GM12892 (cell line): ENCODE data around the gene RAB7B.
"Not testable (repeated sequence)": the region's sequence is repeated elsewhere in the genome, so short reads cannot be mapped to it uniquely, and the experiment has no call there.

Experiments used
- DNase-seq: peaks from one replicate; pipeline ENCODE4 v3.0.0; 2011; ENCODE audit not compliant: insufficient read length
- FAIRE-seq: peaks from 2 replicates; lab custom pipeline; 2011; peaks lifted over from hg19 to GRCh38; lab: Jason Lieb, UNC
- POLR2A ChIP-seq: IDR thresholded peaks from 2 replicates; pipeline ENCODE4 v1.6.1; 2011; ENCODE audit warnings: low read depth, low read length, control low read depth
- POLR2AphosphoS5 ChIP-seq: IDR thresholded peaks from 2 replicates; pipeline ENCODE4 v1.6.1; 2011; ENCODE audit warnings: low read depth, low read length, control low read depth
- TAF1 ChIP-seq: IDR thresholded peaks from 2 replicates; pipeline ENCODE4 v1.6.1; 2011; ENCODE audit warnings: low read depth, mild to moderate bottlenecking, control low read depth, low read length, borderline replicate concordance

RAB7B gene

DNA sequence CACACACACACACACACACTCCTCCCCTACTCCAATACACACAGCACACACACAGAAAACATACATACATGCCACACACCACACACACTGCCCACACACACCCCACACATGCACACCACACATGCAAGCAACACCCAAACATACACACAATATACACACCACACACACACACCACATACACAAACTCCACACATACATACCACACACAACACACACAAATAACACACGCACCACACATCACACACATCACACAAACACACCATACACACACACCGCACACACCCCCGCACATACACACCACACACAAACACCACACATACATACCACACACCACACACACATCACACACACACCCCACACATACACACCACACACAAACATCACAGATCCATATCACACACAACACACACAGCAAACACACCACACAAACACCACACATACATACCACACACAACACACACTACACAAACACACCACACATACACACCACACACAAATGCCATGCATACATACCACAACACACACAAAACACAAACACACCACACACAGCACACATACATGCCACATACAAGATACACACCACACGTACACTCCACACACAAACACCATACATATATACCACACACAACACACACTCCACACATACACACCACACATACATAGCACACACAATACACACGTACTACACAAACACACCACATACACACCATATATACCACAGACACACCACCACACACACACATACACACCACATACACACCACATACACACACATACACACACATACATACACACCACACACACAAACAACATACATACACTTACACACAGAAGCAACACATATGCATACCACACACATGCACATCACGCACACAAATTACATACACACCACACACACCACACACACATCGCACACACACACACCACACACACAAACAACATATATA lies 932 bp upstream of the RAB7B start:
- no peak for FAIRE-seq
- TF ChIP-seq POLR2AphosphoS5 (no peak), POLR2A (no peak), TAF1 (no peak)
- DNase-seq: no peak

DNA sequence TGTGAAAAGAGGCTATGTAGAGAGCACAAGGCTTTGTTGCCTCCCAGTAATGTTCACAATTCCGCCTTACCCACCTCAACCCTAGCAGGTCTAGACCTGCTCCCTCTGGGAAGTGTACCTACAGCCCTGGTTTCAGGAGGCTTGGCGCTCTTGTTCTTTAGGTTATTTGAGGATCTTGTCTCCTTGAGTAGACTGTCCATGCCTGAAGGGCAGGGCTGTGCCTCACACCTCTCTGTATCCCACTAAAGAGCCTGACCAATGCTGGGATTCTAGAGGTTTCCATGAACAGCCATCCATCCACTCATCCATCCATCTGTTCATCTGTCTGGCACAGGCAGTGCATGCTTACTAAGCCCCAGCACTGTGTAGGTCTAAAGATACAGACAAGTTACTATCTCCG lies 1.0 kb downstream of the RAB7B start:
- FAIRE-seq: no peak
- no peak for DNase-seq
- TF ChIP-seq TAF1 (no peak), POLR2AphosphoS5 (no peak), POLR2A (no peak)

DNA sequence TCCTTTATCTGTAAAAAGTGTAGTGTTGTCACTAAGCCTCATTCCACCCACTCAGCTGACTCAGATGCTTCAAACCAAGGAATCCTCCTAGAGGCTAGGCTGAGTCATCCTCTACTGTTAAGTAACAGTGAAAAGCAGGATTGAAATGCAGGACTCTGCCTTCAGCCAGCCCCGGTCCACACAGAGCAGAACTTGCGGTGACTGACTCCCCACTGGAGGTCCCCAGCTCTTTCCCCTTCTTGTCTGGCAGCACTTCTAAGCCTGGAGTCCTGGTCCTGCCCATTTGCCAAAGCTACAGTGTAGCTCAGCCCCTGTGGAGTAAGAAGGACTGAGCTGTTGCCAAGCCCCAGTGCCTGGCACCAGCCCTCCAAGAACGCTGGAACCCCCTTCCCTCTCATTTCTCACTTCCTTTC lies 1.7 kb downstream of the RAB7B start:
- no peak for DNase-seq
- FAIRE-seq: no peak
- TF ChIP-seq TAF1: no peak
- TF ChIP-seq POLR2A: no peak
- no peak for TF ChIP-seq POLR2AphosphoS5

DNA sequence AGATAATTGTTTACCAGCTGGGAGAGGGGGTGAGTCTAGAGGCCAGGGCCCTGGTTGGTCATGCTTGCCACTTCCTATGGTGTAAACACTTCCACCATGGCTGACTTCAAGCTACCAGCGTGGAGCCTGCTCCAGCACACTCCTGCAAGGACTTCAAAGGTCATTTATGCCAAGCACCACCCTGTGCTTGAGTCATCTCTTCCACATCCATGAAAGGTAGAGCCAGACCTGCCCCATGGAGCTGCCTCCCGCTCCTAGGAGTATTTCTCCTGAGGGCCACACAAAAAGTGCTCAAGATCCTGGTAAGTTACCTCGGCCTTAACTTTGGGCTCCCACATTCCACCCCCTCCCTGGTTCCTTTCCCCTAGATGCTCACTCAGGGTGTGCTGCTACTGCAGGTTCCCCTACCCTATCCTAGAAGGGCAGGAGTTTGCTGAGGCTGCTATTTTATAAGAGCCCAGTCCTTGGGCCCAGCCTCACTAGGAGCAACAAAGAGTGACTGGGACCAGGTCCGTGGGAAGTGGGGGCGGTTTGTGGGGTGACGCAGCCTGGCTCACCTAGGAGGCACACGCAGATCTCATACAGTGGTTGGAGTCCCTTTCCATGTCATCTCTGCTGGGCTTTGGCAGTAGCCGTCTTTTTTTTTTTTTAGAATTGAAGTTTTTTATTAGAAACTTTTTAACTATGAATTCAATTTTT lies 2.4 kb downstream of the RAB7B start:
- TF ChIP-seq POLR2AphosphoS5: no peak
- no peak for TF ChIP-seq POLR2A
- no peak for TF ChIP-seq TAF1
- DNase-seq (no peak), FAIRE-seq (no peak)

DNA sequence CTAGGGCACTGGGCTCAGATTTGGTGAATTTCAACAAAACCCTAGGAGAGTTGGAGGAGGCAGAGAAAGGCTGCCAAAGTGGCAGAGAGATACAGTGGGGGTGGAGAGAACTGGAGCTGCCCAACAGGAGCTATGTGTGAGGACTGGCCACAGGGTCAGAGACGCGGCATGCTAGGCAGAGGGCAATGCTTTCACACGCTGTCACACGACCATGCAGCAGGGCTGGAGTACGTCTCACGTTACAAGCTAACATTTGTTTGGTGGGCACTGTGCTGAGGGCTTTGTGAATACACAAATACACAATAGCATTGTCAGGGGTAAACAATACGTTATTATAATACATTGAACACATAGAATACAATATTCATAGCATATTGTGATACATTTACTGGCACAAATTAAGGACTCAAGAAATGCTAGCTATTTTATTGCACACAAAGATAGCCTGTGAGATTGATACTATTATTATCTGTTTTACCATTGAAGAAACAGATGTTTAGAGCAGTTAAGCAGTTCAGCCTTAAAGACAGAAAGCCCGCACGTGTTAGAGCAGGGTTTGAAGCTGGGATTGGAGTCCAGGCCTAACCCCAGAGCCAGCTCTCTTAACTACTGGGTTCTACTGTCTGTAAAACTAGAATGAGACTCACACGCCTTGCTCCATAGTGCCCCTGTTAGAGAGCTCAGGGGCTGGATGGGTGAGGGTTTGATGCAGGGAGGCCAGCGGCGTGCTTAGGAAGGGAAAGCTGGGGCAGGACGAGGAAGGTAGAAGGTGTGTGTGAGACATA lies 4.5 kb downstream of the RAB7B start:
- no peak for DNase-seq
- TF ChIP-seq POLR2A: no peak
- TF ChIP-seq POLR2AphosphoS5: no peak
- no peak for TF ChIP-seq TAF1
- FAIRE-seq: no peak

DNA sequence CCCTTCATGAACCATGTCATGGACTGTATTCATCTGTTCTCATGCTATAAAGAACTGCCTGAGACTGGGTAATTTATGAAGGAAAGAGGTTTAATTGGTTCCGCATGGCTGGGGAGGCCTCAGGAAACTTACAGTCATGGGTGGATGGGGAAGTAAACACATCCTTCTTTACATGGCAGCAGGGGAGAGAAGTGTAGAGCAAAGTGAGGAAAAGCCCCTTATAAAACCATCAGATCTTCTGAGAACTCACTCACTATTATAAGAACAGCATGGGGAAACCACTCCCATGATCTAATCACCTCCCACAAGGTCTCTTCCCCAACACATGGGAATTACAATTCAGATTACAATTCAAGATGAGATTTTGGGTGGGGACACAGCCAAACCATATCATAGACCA lies 6.6 kb downstream of the RAB7B start:
- FAIRE-seq, DNase-seq: not testable (repeated sequence)

DNA sequence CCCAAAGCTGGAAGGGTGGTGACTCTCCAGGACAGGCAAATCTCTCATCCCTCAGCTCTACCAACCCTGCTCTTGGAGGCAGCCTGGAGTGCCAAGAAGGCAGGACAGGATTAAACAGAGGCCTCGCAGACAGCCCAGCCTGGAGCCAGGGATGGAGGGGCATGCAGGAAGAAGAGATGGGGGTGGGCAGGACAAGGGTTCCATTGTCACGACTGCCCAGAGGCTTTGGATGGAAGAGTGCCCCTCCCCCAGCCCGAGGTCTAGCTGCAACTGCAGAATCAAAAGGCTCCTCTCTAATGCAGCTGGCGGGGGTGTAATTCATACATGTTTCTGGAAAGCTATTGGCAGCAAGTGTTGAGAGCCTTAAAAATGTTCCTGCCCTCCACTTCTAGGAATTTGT lies 8.8 kb downstream of the RAB7B start:
- FAIRE-seq (no peak), DNase-seq (no peak)

DNA sequence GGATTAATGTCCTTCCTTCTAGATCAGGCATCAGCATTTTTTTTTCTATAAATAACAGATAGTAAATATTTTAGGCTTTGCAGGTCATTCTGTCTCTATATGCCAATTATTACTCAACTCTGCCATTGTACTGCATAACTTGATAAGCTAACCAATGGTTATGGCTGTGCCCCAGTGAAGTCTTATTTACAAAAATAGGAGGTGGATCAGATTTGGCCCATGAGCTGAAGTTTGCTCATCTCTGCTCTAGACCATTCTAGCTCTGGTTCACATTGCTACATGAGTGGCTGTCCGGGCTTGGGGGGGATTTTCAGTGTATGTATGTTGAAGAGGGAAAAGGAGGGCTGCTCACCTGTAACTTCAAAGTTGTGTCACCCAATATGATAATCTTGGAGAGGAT lies 10.1 kb downstream of the RAB7B start:
- DNase-seq (no peak), FAIRE-seq (no peak)
- no peak for TF ChIP-seq POLR2A
- TF ChIP-seq TAF1: no peak
- no peak for TF ChIP-seq POLR2AphosphoS5

More for the DNA sequence above, 8.8 kb downstream of the RAB7B start:
- TF ChIP-seq POLR2A: no peak
- no peak for TF ChIP-seq TAF1
- TF ChIP-seq POLR2AphosphoS5: no peak

DNA sequence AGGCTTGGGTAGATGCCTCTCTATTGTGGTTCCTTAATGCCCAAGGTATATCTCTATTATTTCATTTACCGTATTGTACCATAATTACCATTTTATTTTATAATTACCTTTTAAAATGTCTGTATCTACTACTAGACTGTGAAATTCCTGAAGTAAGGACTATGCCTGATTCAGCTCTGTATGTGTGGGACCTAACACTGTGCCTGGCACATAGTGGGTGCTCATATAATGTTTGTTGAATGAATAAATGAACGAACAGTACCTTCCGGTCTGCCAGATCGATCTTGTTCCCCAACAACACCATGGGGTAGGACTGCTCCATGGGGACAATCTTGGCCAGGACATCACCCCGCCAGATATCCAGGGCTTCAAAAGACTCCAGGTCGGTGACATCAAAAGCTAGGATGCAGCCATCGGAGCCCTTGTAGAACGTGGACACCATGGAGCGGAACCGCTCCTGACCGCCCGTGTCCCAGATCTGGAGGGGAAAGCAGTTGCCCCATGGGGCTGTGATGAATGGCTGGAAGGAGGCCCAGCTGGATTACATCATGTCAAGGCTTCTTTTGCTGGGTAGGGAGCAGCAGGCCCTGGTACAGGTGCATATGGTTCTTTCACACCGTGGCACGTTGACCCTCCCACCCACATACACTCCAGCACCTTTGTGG lies 10.8 kb downstream of the RAB7B start:
- TF ChIP-seq POLR2A (no peak), TAF1 (no peak), POLR2AphosphoS5 (no peak)
- DNase-seq: no peak
- no peak for FAIRE-seq

DNA sequence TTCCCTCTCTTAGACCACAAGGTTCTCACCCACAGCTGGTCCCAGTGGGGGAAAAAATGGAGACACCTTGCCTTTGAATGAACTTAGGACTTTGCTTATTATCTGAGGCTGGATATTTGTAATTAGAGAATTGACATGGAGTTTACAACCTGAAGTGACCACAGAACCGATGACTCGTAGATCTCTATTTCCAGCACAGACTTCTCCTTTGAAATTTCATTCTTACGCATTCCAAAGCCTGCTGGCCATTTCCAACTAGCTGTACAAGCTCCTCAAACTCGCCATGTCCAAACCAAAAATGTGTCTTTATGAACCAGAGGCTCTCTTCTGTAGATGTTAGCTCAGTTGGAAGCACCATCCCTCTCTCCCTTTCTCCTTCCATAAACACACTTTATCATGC lies 12.0 kb downstream of the RAB7B start:
- DNase-seq (no peak), FAIRE-seq (no peak)
- TF ChIP-seq POLR2AphosphoS5 (no peak), TAF1 (no peak), POLR2A (no peak)

DNA sequence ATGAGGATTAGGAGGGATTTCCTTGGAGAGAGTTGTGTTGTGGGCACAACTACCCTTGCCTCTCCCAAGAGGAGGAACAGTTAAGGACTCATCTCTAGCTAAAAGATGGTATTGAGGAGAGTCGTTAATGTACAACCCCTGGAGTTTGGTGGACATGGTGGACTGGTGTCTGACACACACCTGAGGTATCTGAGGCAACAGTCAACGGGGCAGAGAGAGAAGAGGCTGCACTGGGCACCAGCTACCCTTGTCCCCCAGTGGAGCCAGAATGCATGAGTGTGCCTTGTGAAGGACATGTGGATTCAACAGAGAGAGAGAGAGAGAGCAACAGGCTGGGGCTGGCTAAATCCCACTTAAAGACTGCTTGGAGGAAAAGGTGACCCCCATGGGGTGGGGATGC lies 13.0 kb downstream of the RAB7B start:
- no peak for TF ChIP-seq POLR2A
- no peak for TF ChIP-seq POLR2AphosphoS5
- TF ChIP-seq TAF1: no peak
- FAIRE-seq (no peak), DNase-seq (no peak)

DNA sequence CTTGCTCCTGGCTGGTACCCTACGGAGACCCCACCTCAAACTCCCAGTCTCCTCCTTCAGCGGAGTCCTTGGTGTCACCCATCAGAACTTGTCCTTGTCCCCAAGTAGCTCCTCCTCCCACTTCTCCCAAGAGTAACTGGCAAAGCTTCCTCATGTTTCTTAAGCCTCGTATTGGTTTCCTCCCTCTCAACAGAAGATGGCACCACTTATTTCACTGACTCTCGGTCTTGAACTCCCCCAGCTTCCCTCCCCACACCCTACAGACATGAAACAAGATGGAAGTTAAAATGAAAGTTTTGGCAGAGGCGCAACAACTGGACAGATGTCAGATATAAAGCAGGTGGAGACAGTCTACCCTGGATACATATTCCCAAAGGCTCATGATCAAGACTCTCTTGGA lies 13.4 kb downstream of the RAB7B start:
- FAIRE-seq (no peak), DNase-seq (no peak)
- TF ChIP-seq TAF1 (no peak), POLR2AphosphoS5 (no peak), POLR2A (no peak)
